ENCODE data around the gene ZNF503. TPM values are rescaled to one million over a fixed set of nuclear protein-coding genes. Genes with fewer than 3 reads are reported as not detected.

Gene ZNF503
- total RNA-seq, 4 donors from 2014 or later, result 9.7 to 17.5 (median 14.8) TPM

DNA sequence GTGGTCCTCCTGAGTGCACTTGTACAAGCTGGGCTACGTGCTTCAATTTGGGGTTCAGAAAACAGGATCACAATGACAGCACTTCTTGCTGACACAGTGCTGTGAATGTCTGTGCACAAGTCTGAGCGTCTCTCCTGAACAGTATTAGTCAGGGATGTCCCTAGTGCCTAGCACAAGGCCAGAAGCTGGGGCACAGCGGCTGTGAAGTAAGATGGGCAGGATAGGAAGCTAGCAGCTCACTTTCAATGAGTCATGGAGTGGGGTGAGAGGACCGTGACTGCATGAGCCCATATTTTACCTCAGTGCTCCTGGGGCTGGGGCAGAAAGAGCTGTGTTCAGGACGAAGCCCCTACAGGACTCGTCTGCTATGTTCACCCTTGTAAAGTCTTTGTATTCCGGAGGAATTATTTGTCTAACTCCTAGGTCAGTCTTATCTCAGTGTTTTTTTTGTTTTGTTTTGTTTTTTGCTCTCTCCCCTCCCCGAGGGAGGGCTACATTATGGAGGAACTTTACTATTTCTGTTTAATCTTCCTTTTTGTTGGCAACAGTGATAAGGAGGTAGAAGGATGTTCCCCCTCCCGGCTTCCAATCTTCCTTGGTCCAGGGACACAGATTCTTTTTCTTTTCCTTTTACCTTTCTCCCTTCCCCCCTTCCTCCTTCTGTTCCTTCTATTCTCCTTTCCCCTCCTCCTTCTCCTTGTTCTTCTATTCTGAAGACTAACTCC, 27.0 kb upstream of the ZNF503 start:
- no peak for DNase-seq
- H3K4me3 ChIP-seq, result no peak overlapping the region
- 30 to 34% methylated on average over 7 to 8 of the region's 9 CpGs for WGBS, 2 donors
- TF ChIP-seq, protein P1, sequence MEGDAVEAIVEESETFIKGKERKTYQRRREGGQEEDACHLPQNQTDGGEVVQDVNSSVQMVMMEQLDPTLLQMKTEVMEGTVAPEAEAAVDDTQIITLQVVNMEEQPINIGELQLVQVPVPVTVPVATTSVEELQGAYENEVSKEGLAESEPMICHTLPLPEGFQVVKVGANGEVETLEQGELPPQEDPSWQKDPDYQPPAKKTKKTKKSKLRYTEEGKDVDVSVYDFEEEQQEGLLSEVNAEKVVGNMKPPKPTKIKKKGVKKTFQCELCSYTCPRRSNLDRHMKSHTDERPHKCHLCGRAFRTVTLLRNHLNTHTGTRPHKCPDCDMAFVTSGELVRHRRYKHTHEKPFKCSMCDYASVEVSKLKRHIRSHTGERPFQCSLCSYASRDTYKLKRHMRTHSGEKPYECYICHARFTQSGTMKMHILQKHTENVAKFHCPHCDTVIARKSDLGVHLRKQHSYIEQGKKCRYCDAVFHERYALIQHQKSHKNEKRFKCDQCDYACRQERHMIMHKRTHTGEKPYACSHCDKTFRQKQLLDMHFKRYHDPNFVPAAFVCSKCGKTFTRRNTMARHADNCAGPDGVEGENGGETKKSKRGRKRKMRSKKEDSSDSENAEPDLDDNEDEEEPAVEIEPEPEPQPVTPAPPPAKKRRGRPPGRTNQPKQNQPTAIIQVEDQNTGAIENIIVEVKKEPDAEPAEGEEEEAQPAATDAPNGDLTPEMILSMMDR (IDR thresholded peaks at IDR 0.05), result peak in 1 of 6 experiments; percentile 18
- no peak for TF ChIP-seq POLR2A (IDR thresholded peaks at IDR 0.05)
- H3K36me3 ChIP-seq, result no peaks in the 10 kb centered on the region
- intact Hi-C loops (cut with DNase I), result no loop called here
- peaks cover 38 to 86% (median 51%) of the 10 kb centered on the region in 3 donors for H3K4me1 ChIP-seq
- peak overlapping the region; percentile 76 to 93 (median 86) for H3K27ac ChIP-seq
- H3K9me3 ChIP-seq, result no peaks in the 10 kb centered on the region
- no peaks in the 10 kb centered on the region for H3K27me3 ChIP-seq

GRCh38 chr10:75427951-75428350, 26.4 kb upstream of the ZNF503 start:
- peak overlapping the region; percentile 76 to 93 (median 86) for H3K27ac ChIP-seq
- TF ChIP-seq, protein P1 (IDR thresholded peaks at IDR 0.05), result no peak
- TF ChIP-seq POLR2A (IDR thresholded peaks at IDR 0.05), result no peak
- 28 to 36% methylated on average over 3 of the region's 3 CpGs for WGBS, 2 donors
- intact Hi-C loops (cut with DNase I), result no loop called here
- H3K27me3 ChIP-seq, result no peaks in the 10 kb centered on the region
- no peak for DNase-seq
- no peaks in the 10 kb centered on the region for H3K9me3 ChIP-seq
- peaks cover 38 to 86% (median 51%) of the 10 kb centered on the region in 3 donors for H3K4me1 ChIP-seq
- H3K36me3 ChIP-seq, result no peaks in the 10 kb centered on the region
- H3K4me3 ChIP-seq, result no peak overlapping the region

- no peak for TF ChIP-seq POLR2A (IDR thresholded peaks at IDR 0.05)
- TF ChIP-seq, protein P1 (IDR thresholded peaks at IDR 0.05), result no peak
- peak overlapping the region in 2 of 4 donors; percentile 76 to 88 for H3K27ac ChIP-seq
Measured at GRCh38 chr10:75426880-75427279, 25.3 kb upstream of the ZNF503 start.

DNA sequence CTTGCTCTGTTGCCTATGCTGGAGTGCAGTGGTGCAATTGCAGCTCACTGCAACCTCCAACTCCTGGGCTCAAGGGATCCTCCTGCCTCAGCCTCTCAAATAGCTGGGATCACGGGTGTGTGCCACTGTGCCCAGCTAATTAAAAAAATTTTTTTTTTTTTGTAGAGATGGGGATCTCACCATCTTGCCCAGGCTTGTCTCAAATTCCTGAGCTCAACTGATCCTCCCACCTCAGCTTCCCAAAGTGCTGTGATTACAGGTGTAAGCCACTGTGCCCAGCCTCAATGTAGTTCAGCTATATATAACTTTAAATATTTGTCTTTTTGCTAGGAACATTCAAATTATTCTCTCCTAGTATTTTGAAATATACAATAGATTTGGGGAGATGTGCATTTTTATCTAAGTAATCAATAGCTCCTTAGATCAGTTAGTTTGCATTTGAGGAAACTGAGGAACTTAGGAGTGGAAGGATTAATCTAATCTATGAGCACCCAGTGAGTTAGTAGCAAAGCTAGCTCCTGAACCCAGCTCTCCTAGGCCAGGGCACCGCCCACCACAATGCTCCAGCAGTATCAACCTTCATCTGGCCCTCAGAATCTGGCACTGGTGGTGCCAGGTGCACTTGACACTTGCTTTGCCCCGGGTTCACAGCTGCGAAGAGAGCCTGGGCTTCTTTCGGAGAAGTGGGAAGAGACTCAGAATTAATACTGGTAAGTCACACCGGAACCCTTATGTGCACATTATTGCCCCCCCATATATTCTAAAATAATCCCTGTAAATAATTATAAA, 23.9 kb upstream of the ZNF503 start:
- H3K4me1 ChIP-seq, result peaks cover 26 to 63% (median 39%) of the 10 kb centered on the region in 3 donors
- no peak overlapping the region for H3K27ac ChIP-seq
- no peaks in the 10 kb centered on the region for H3K27me3 ChIP-seq
- DNase-seq, result no peak
- TF ChIP-seq, protein P1 (IDR thresholded peaks at IDR 0.05), result no peak
- TF ChIP-seq POLR2A (IDR thresholded peaks at IDR 0.05), result no peak
- no peak overlapping the region for H3K4me3 ChIP-seq
- WGBS, 2 donors, result 75 to 78% methylated on average over 6 of the region's 6 CpGs
- intact Hi-C loops (cut with DNase I), result no loop called here
- no peaks in the 10 kb centered on the region for H3K9me3 ChIP-seq
- no peaks in the 10 kb centered on the region for H3K36me3 ChIP-seq

More at GRCh38 chr10:75426880-75427279, 25.3 kb upstream of the ZNF503 start:
- no peak for DNase-seq
- Histone ChIP-seq H3K9me3 (no peaks in the 10 kb centered on the region), H3K4me3 (no peak overlapping the region), H3K36me3 (no peaks in the 10 kb centered on the region), H3K4me1 (peaks cover 38 to 76% (median 46%) of the 10 kb centered on the region in 3 donors), H3K27me3 (no peaks in the 10 kb centered on the region)
- intact Hi-C loops (cut with DNase I), result no loop called here
- 91 to 100% methylated on average over 1 of the region's 1 CpG for WGBS, 2 donors

- no peak overlapping the region for H3K27ac ChIP-seq
- TF ChIP-seq, protein P1 (IDR thresholded peaks at IDR 0.05), result no peak
- TF ChIP-seq POLR2A (IDR thresholded peaks at IDR 0.05), result no peak
- no peaks in the 10 kb centered on the region for H3K27me3 ChIP-seq
- peaks cover 16 to 54% (median 30%) of the 10 kb centered on the region in 3 donors for H3K4me1 ChIP-seq
- no peaks in the 10 kb centered on the region for H3K9me3 ChIP-seq
- no peak overlapping the region for H3K4me3 ChIP-seq
- no peak for DNase-seq
- no peaks in the 10 kb centered on the region for H3K36me3 ChIP-seq
- intact Hi-C loops (cut with DNase I), result no loop called here
- WGBS, 2 donors, result 83 to 87% methylated on average over 1 to 2 of the region's 2 CpGs
Measured at GRCh38 chr10:75424571-75424970, 23.0 kb upstream of the ZNF503 start.

Measured in esophagus squamous epithelium (tissue), 5 donors.